ENCODE measurements around the gene ARHGEF7. TPM values are rescaled to one million over a fixed set of nuclear protein-coding genes. Genes with fewer than 3 reads are reported as not detected.

The ARHGEF7 gene
- total RNA-seq, 1 experiment from 2014 or later = 46.2 TPM

DNA sequence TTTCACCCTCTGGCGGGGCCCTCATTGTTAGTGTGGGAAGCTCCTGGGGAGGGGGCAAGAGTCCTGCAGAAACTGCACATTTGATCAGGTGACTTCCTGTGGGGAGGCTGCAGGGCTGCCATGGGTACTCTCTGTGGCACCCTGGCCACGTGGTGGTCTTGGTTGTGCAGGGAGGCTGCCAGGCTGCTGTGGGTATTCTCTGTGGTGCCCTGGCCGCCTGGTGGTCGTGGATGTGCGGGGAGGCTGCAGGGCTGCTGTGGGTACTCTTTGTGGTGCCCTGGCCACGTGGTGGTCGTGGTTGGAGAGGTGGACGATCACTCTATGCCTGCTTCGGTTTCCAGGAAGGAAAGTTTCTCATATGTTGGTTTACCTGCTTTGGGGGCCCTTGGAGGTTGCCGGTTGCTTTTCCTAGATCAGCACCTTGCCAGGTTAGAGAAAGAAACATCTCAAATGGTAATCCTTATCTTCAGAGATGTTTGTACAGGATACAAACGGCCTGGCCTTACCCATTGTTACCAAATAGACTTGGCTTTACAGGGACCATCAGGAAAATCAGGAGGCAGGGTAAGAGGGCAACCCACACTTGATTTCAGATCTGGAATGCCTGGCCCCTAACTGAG lies 228.2 kb downstream of the ARHGEF7 start:
- Histone ChIP-seq H3K9me2 (ENCODE audit: insufficient read depth) (no peaks in the 10 kb centered on the region), H2AFZ (ENCODE audit: low read depth, low read length, poor library complexity, severe bottlenecking) (no peak overlapping the region), H3K36me3 (ENCODE audit: control insufficient read depth in 1 of 2, insufficient read depth in 2 of 2, low read length in 2 of 2) (no peaks in the 10 kb centered on the region), H3K79me2 (ENCODE audit: insufficient read depth, low read length) (no peaks in the 10 kb centered on the region), H3K27ac (ENCODE audit: low read depth, low read length) (no peak overlapping the region), H3K27me3 (ENCODE audit: insufficient read depth, low read length) (no peaks in the 10 kb centered on the region), H3K4me3 (replicated peaks in 1 of 2; ENCODE audit: low read depth in 1 of 2, low read length in 2 of 2) (no peak overlapping the region), H3K9me3 (ENCODE audit: control insufficient read depth in 1 of 2, insufficient read depth in 1 of 2, low read depth in 1 of 2, low read length in 2 of 2) (no peaks in the 10 kb centered on the region), H3K9ac (ENCODE audit: low read length) (no peak overlapping the region), H3K4me2 (ENCODE audit: low read length) (no peak overlapping the region), H4K20me1 (ENCODE audit: insufficient read depth) (no peaks in the 10 kb centered on the region), H3K4me1 (ENCODE audit: control insufficient read depth in 1 of 2, insufficient read depth in 2 of 2, low read length in 2 of 2) (no peaks in the 10 kb centered on the region)
- ChIA-PET CTCF (no interaction called here), POLR2A (no interaction called here), RAD21 (ENCODE audit: low non-redundant PET in 1 of 2, low total read pairs in 2 of 2, uncharacterized antibody in 2 of 2, unreplicated experiment in 2 of 2) (no interaction called here)
- no TSS peak for BruUV-seq (replicated peaks)
- TF ChIP-seq YY1 (IDR thresholded peaks at IDR 0.05; ENCODE audit: extremely low read depth, insufficient replicate concordance, low read depth, low read length) (no peak), TCF7L2 (IDR thresholded peaks at IDR 0.05; ENCODE audit: borderline replicate concordance, extremely low read depth, insufficient read depth, insufficient read length) (no peak)
- TF ChIP-seq, protein P1, sequence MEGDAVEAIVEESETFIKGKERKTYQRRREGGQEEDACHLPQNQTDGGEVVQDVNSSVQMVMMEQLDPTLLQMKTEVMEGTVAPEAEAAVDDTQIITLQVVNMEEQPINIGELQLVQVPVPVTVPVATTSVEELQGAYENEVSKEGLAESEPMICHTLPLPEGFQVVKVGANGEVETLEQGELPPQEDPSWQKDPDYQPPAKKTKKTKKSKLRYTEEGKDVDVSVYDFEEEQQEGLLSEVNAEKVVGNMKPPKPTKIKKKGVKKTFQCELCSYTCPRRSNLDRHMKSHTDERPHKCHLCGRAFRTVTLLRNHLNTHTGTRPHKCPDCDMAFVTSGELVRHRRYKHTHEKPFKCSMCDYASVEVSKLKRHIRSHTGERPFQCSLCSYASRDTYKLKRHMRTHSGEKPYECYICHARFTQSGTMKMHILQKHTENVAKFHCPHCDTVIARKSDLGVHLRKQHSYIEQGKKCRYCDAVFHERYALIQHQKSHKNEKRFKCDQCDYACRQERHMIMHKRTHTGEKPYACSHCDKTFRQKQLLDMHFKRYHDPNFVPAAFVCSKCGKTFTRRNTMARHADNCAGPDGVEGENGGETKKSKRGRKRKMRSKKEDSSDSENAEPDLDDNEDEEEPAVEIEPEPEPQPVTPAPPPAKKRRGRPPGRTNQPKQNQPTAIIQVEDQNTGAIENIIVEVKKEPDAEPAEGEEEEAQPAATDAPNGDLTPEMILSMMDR (IDR thresholded peaks at IDR 0.05 in 2 of 3, conservative IDR thresholded peaks at IDR 0.05 in 1 of 3; ENCODE audit: borderline replicate concordance in 1 of 3, insufficient read depth in 1 of 3, low read depth in 2 of 3, low read length in 2 of 3) = no peak
- DNase-seq (ENCODE audit: low read depth, low spot score) = no peak
- ATAC-seq = peak; percentile 29; the same call in 1 of the 2 replicates
- intact Hi-C loops (cut with micrococcal nuclease) = no loop called here

GRCh38 chr13:111344471-111345191 lies 229.5 kb downstream of the ARHGEF7 start:
- no peaks in the 10 kb centered on the region for H3K79me2 ChIP-seq (ENCODE audit: insufficient read depth, low read length)
- H4K20me1 ChIP-seq (ENCODE audit: insufficient read depth) = no peaks in the 10 kb centered on the region
- no peak overlapping the region for H2AFZ ChIP-seq (ENCODE audit: low read depth, low read length, poor library complexity, severe bottlenecking)
- no peaks in the 10 kb centered on the region for H3K9me3 ChIP-seq (ENCODE audit: control insufficient read depth in 1 of 2, insufficient read depth in 1 of 2, low read depth in 1 of 2, low read length in 2 of 2)
- ATAC-seq (peak; percentile 94), DNase-seq (ENCODE audit: low read depth, low spot score) (no peak)
- no peaks in the 10 kb centered on the region for H3K9me2 ChIP-seq (ENCODE audit: insufficient read depth)
- no TSS peak for BruUV-seq (replicated peaks)
- TF ChIP-seq SP1 (IDR thresholded peaks at IDR 0.05; ENCODE audit: low read depth) = no peak
- peak; percentile 55 for TF ChIP-seq RAD21 (IDR thresholded peaks at IDR 0.05; ENCODE audit: low read depth)
- TF ChIP-seq, protein P1 (IDR thresholded peaks at IDR 0.05 in 2 of 3, conservative IDR thresholded peaks at IDR 0.05 in 1 of 3; ENCODE audit: borderline replicate concordance in 1 of 3, insufficient read depth in 1 of 3, low read depth in 2 of 3, low read length in 2 of 3) = peak; percentile 42 to 54 (median 43); a peak in 4 of 6 replicates
- ChIA-PET RAD21 (ENCODE audit: low non-redundant PET in 1 of 2, low total read pairs in 2 of 2, uncharacterized antibody in 2 of 2, unreplicated experiment in 2 of 2) (interaction anchor here in 1 of 2 experiments (1.0 kb wide), 1 partner anchor 84 kb away, joined by 3 read pairs; no protein-coding TSS in a partner anchor), CTCF (interaction anchor here (1.0 to 1.3 kb wide), 2 partner anchors 85 to 96 kb away, joined by 4 read pairs; no protein-coding TSS in a partner anchor), POLR2A (no interaction called here)
- no peak overlapping the region for H3K9ac ChIP-seq (ENCODE audit: low read length)
- H3K4me3 ChIP-seq (replicated peaks in 1 of 2; ENCODE audit: low read depth in 1 of 2, low read length in 2 of 2) = no peak overlapping the region
- no peaks in the 10 kb centered on the region for H3K36me3 ChIP-seq (ENCODE audit: control insufficient read depth in 1 of 2, insufficient read depth in 2 of 2, low read length in 2 of 2)
- H3K4me2 ChIP-seq (ENCODE audit: low read length) = no peak overlapping the region
- H3K4me1 ChIP-seq (ENCODE audit: control insufficient read depth in 1 of 2, insufficient read depth in 2 of 2, low read length in 2 of 2) = no peaks in the 10 kb centered on the region
- no peaks in the 10 kb centered on the region for H3K27me3 ChIP-seq (ENCODE audit: insufficient read depth, low read length)
- H3K27ac ChIP-seq (ENCODE audit: low read depth, low read length) = no peak overlapping the region
- intact Hi-C loops (cut with micrococcal nuclease) = loop anchor here (1.0 kb wide), 1 partner anchor 116 kb away; no protein-coding TSS in a partner anchor
